ENCODE measurements around the gene DNAAF1.

The DNAAF1 gene

GRCh38 chr16:84161801-84162200 is 16.7 kb downstream of the DNAAF1 start:
- no peak for DNase-seq

DNA sequence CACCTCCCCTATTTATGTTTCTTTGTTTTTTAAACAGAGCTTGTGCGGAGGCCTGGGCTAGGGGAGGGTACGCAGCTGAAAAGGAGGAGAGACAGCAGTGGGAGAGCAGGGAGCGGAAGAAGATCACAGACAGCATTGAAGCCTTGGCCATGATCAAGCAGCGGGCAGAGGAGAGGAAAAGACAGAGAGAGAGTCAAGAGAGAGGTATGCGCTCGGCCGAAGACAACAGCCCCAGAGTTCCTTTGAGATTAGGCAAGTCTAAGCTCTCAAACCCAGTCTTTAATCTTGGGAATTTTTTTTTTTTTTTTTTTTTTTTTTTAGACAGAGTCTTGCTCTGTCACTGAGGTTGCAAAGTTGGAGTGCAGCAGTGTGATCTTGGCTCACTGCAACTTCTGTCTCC is 20.6 kb downstream of the DNAAF1 start:
- no peak for DNase-seq

- DNase-seq = no peak
These were observed 21.9 kb downstream of the DNAAF1 start for GRCh38 chr16:84166796-84167695.

- DNase-seq = no peak
These were observed 24.7 kb downstream of the DNAAF1 start for GRCh38 chr16:84169765-84170310.

DNA sequence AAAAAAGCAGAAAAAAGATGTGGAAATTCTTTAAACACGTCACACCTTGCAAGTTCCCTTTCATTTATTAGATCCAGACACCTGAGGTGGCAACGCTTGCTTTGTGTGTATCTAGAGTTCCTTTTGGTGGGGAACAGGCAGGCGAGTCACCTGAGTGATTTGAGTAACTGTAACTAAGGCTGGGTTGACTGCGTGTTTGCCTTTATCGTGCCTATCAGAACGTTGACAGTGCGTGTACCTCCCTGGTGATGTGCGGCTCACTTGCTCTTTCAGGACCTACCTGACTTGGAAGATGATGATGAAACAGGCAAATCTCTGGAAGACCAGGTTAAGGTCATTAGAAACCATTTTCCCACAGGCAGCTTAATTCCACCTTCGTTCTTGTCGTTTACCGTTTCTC is 29.3 kb downstream of the DNAAF1 start:
- no peak for DNase-seq

- peak; percentile 34 for DNase-seq
These were observed 30.4 kb downstream of the DNAAF1 start for GRCh38 chr16:84175350-84176081.

GRCh38 chr16:84176192-84177053 is 31.3 kb downstream of the DNAAF1 start:
- no peak for DNase-seq

GRCh38 chr16:84177741-84178073 is 32.6 kb downstream of the DNAAF1 start:
- no peak for DNase-seq

- no peak for DNase-seq
These were observed 33.1 kb downstream of the DNAAF1 start for GRCh38 chr16:84178146-84178765.

GRCh38 chr16:84178892-84179611 is 33.9 kb downstream of the DNAAF1 start:
- no peak for DNase-seq

DNA sequence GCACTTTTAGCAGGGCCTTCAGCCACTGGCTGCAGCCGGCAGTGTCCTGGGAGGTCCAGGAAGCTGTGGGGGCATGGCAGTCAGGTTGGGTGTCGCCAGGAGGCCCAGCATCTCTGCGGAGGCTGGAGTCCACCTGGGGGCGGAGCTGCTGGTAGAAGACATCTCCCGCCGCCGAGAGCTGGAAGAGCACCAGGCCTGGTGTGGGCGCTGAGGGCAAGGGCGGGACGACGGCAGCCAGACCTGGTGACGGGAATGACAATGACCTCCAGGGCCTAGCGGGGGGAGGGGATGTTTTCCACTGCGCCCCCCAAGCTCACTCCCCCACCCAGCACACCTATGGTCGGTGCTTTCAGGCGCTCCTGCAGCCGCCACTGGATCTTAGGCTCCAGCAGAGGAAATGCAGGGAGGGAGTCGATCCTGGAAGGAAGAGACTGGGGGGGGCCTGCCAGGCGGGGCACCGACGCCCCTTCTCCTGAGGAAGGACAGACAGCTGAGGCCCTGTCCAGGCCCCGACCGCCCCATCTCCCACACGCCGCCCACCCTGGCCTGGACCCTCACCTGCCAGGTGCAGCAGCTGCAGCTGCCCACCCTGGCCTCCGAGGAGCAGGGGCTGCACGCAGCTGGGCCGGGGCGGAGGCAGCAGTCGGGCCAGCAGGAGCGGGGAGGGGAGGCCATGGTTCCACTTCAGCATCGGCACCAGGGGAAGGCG is 34.7 kb downstream of the DNAAF1 start:
- no peak for DNase-seq

- no peak for DNase-seq
These were observed 35.5 kb downstream of the DNAAF1 start for GRCh38 chr16:84180519-84181140.

- no peak for DNase-seq
These were observed 36.2 kb downstream of the DNAAF1 start for GRCh38 chr16:84181144-84181915.

DNA sequence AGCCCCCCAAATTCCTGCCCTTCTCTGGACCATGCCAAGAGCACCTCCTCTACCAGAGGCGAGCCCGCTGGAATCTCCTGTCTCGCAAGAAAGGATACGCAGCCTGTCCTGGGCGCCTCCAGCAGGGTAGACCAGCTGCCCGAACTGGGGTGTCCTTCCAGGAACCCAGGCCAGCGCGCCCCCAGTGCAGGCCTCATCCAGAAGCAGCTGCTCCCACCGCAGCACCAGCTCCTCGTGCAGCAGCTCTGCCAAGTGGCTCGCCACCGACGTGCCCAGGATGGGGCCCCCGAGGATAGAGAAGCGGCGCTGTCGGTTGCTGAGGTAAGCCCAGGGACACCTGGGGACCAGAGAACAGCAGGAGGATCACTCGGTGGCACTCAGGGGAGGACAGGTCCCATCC is 37.0 kb downstream of the DNAAF1 start:
- DNase-seq = no peak

DNA sequence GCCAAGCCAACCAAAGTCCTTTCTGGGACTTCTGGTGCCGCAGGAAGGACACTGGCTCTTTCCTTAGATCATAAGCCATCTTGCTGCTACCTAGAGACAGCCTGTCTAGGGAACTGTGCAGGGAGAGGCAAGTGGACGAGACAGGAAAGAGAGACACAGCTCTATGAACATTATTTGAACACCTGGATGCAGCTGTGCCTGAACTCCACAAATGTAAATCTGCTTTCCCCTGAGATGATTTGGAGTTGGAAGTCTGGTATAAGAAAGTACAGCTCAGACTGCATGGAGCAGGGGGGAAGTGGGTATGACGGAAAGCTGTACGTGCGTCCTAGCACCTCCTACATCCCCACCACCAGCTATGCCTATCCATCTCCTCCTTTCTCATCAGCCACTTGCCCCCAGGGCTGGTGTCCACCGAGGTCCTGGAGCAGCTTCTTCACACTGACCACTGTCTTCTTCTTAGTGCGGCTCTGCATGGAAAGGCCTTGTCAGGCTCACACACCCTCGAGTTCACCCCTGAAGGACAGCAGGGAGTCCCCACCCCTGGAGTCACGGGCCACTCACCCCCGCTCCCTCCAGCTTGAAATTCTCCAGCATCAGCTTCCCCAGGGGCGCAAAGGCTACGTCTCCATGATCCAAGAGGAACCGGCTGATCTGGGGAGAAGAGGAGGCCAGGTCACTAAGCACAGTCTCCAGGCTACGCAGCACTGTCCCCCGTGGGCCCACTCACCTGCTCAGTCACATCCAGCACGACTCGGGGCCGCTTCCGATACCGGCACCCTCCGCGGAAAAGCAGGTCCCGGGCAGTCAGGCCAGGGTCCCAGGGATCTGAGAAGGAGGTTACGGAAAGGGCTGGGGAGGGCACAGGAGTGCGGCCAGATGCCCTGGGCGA is 37.8 kb downstream of the DNAAF1 start:
- DNase-seq = no peak

GRCh38 chr16:84183572-84183875 is 38.4 kb downstream of the DNAAF1 start:
- no peak for DNase-seq

DNA sequence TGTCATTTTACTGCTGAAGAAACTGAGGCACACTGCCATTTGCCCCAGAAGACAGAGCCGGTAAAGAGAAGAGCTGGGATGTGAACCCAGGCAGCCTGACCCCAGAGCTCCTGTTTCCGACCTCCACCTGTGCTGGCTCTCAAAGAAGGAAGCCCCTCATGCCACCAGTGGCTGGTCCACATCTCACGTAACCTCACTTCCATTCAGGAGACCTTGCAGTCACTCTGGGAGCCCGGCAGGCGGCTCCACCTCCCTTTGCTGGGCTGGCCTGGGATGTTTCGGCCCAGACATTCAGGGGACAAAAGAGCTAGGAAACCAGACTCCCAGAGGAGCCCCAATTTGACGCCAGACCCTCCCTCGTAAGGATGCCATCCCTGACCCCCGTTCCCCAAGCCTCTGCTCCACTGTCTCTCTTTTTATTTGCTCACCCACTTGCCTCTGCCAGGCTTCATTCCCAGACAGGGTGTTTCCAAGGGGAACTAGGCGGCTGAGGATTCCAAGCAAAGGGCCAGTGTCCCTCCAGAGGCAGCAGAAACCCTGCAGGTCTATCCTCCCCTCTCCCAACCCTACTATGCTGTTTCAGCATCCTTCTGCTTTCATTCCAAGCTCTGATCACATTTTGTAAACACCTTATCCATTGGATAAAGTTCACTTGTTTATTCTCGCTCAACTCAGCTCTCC is 38.9 kb downstream of the DNAAF1 start:
- no peak for DNase-seq

- no peak for DNase-seq
These were observed 39.7 kb downstream of the DNAAF1 start for GRCh38 chr16:84184775-84185174.

All from NCI-H748 treated with DMSO at 0.1 percent for 48 hours (cell line).